Fibroblast of pulmonary artery (primary cell): ENCODE results near the gene PDE4D.

Experiments
- DNase-seq: peaks from one replicate; pipeline ENCODE4 v3.0.0-alpha.2; 2010; ENCODE audit warnings: low read depth
- H3K4me3 ChIP-seq: replicated peaks from 2 replicates; pipeline ENCODE4 v1.5.1; 2011; ENCODE audit warnings: low read depth, mild to moderate bottlenecking, control low read depth, low read length, moderate library complexity
- CTCF ChIP-seq: IDR thresholded peaks from 2 replicates; pipeline ENCODE4 v1.5.1; 2011; ENCODE audit warnings: mild to moderate bottlenecking, control low read depth, low read length, inconsistent platforms; ENCODE audit errors: missing control alignments

Gene PDE4D

GRCh38 chr5:59893429-59894227 is at the start of gene PDE4D:
PDE4D (minus strand) TSS chr5:59893726.
- peak; percentile 63 for DNase-seq
- H3K4me3 ChIP-seq, result peak within 1 kb of the TSS; percentile 21
- TF ChIP-seq CTCF, result no peak

- no peak overlapping the region for H3K4me3 ChIP-seq
- TF ChIP-seq CTCF, result no peak
- DNase-seq, result no peak
Observed at GRCh38 chr5:59937633-59938032, 44.1 kb upstream of the PDE4D start.

GRCh38 chr5:59923465-59923864 is 29.9 kb upstream of the PDE4D start:
- peak; percentile 32 for TF ChIP-seq CTCF
- H3K4me3 ChIP-seq, result no peak overlapping the region
- DNase-seq, result peak; percentile 36

DNA sequence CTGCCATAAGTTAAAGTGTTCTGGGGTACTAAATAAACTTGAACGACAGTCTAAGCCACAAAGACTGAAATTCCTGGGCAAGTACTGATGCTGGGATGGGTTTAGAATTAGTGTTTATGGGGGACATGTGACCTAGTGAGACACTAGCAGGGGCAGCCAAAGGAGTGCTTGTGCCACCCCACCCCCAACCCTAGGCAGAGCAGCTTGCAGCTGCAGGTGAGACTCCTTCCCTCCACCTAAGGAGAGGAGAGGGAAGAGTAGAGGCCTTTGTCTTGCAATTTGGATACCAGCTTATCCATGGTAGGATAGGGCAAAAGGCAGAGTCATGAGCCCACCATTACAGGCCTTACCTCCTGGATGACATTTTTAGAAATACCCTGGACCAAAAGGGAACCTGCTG is 28.7 kb upstream of the PDE4D start:
- no peak overlapping the region for H3K4me3 ChIP-seq
- TF ChIP-seq CTCF, result no peak
- no peak for DNase-seq

GRCh38 chr5:59921816-59922215 is 28.3 kb upstream of the PDE4D start:
- no peak overlapping the region for H3K4me3 ChIP-seq
- DNase-seq, result no peak
- no peak for TF ChIP-seq CTCF

DNA sequence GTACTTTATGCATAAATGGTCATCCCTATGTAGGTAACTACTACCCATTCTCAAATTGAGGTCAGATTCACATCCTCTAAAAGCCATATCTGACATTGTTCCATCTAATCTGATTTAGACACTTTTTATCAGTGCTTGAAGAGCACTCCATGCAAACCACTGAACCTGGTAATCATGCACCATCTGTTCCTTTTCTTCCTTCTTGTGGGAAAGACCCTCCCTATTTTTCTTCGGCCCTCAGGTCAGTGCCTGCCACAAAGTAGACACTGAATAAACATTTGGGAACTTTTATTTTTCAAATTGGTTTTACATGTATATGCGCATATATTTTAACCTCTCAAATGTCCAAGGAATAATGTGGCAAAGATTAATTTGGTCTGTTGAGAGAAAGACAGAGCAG is 26.0 kb upstream of the PDE4D start:
- no peak overlapping the region for H3K4me3 ChIP-seq
- no peak for DNase-seq
- TF ChIP-seq CTCF, result no peak

- no peak for TF ChIP-seq CTCF
- no peak overlapping the region for H3K4me3 ChIP-seq
- DNase-seq, result no peak
Observed at GRCh38 chr5:59917121-59917520, 23.6 kb upstream of the PDE4D start.
